Measurements from ENCODE around the gene NT5C1B.

NT5C1B gene

GRCh38 chr2:18548621-18549020, 40.7 kb downstream of the NT5C1B start:
- H3K9ac ChIP-seq (ENCODE audit: low read length), result no peak overlapping the region
- peaks cover 16% of the 10 kb centered on the region for H3K4me1 ChIP-seq (ENCODE audit: insufficient read depth, low read length)
- no peak overlapping the region for H3K27ac ChIP-seq (ENCODE audit: low read depth, low read length)
- no peaks in the 10 kb centered on the region for H3K27me3 ChIP-seq (ENCODE audit: control insufficient read depth in 1 of 2, insufficient read depth in 2 of 2, low read length in 2 of 2)
- H3K4me3 ChIP-seq (ENCODE audit: low read depth in 1 of 2, low read length in 2 of 2), result no peak overlapping the region
- H3K36me3 ChIP-seq (ENCODE audit: insufficient read depth, low read length), result peaks cover 4% of the 10 kb centered on the region
- no peaks in the 10 kb centered on the region for H3K9me3 ChIP-seq (ENCODE audit: low read length)

DNA sequence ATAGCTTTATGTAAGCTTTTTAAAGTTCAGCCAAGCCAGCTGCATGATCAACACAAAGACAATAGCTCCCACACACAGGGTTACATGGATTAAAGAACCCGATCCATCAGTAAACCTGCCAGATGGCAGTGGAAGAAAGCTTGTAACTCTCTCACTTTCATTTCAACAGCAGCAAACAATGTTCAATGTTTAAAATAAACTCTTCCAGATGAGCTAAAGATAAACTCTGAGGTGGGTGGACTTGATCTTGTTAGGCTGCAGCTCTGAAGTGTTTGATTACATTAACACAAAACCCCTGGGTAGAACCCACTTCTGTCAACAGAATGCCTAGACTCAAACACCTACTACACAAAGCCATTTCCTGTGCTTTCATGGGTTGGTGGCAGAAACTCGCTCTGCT, 42.8 kb downstream of the NT5C1B start:
- Histone ChIP-seq H3K9ac (ENCODE audit: low read length) (no peak overlapping the region), H3K36me3 (ENCODE audit: insufficient read depth, low read length) (no peaks in the 10 kb centered on the region), H3K27me3 (ENCODE audit: control insufficient read depth in 1 of 2, insufficient read depth in 2 of 2, low read length in 2 of 2) (no peaks in the 10 kb centered on the region), H3K4me3 (ENCODE audit: low read depth in 1 of 2, low read length in 2 of 2) (no peak overlapping the region), H3K27ac (ENCODE audit: low read depth, low read length) (no peak overlapping the region), H3K9me3 (ENCODE audit: low read length) (no peaks in the 10 kb centered on the region), H3K4me1 (ENCODE audit: insufficient read depth, low read length) (peaks cover 10% of the 10 kb centered on the region)

- Histone ChIP-seq H3K27me3 (ENCODE audit: control insufficient read depth in 1 of 2, insufficient read depth in 2 of 2, low read length in 2 of 2) (no peaks in the 10 kb centered on the region), H3K27ac (ENCODE audit: low read depth, low read length) (no peak overlapping the region), H3K9ac (ENCODE audit: low read length) (no peak overlapping the region), H3K4me3 (ENCODE audit: low read depth in 1 of 2, low read length in 2 of 2) (no peak overlapping the region), H3K9me3 (ENCODE audit: low read length) (no peaks in the 10 kb centered on the region), H3K36me3 (ENCODE audit: insufficient read depth, low read length) (no peaks in the 10 kb centered on the region), H3K4me1 (ENCODE audit: insufficient read depth, low read length) (peaks cover 9% of the 10 kb centered on the region)
Measured at GRCh38 chr2:18545384-18545783, 44.0 kb downstream of the NT5C1B start.

DNA sequence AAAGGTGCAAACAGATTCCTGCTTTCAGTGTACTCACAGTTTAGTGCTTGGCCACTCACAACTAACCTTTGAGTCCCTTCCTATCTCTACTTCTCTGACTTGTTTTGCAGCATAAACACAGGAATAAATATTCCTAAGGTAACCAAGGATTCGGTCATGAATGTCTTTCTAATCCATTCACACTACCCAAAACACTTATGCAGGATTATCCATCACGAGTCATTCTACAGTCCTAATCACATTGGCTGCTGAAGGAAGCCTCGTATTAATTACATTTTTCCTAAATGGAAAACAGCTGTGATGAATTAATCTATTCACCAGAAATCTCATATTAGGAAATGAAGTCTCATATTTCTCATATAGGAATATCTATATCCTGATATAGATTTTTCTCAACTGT, 45.2 kb downstream of the NT5C1B start:
- Histone ChIP-seq H3K27me3 (ENCODE audit: control insufficient read depth in 1 of 2, insufficient read depth in 2 of 2, low read length in 2 of 2) (no peaks in the 10 kb centered on the region), H3K27ac (ENCODE audit: low read depth, low read length) (no peak overlapping the region), H3K9me3 (ENCODE audit: low read length) (no peaks in the 10 kb centered on the region), H3K36me3 (ENCODE audit: insufficient read depth, low read length) (no peaks in the 10 kb centered on the region), H3K4me3 (ENCODE audit: low read depth in 1 of 2, low read length in 2 of 2) (no peak overlapping the region), H3K9ac (ENCODE audit: low read length) (no peak overlapping the region), H3K4me1 (ENCODE audit: insufficient read depth, low read length) (peaks cover 9% of the 10 kb centered on the region)

DNA sequence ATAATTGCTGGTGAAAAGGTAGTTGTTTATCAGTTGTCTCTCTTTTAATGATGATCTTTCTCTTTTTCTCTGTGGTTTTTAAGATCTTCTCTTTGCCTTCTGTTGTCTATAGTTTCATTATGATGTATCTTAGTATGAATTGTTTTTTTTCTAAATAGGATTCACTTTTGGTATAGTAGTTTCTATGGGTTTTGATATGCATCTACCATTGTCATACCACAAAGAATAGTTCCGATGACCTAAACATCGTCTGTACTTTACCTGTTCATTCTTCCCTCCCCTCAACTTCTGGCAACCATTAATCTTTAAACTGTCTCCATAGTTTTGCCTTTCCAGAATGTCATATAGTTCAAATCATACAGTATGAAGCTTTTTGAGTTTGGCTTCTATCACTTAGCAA, 48.5 kb downstream of the NT5C1B start:
- Histone ChIP-seq H3K36me3 (ENCODE audit: insufficient read depth, low read length) (no peaks in the 10 kb centered on the region), H3K9ac (ENCODE audit: low read length) (no peak overlapping the region), H3K27ac (ENCODE audit: low read depth, low read length) (no peak overlapping the region), H3K9me3 (ENCODE audit: low read length) (no peaks in the 10 kb centered on the region), H3K4me3 (ENCODE audit: low read depth in 1 of 2, low read length in 2 of 2) (no peak overlapping the region), H3K27me3 (ENCODE audit: control insufficient read depth in 1 of 2, insufficient read depth in 2 of 2, low read length in 2 of 2) (no peaks in the 10 kb centered on the region), H3K4me1 (ENCODE audit: insufficient read depth, low read length) (no peaks in the 10 kb centered on the region)

DNA sequence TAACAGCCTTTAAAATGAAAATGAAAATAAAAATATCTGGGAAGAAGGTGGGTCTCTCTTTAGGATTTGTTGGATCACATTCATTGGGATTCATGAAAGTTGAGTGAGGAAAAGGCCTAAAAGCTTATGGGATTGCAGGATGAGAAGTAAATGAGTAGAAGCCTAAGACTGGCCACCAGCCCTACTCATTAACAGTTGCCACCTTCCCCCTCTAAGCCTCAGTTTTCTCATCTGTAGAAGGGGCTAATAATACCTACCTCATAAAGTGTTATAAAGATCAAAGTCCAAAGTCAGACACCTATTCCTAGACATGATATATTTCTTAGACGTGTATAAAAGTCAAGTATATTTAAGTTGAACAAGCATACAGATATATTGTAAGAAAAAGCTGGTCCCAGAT, 52.7 kb downstream of the NT5C1B start:
- Histone ChIP-seq H3K36me3 (ENCODE audit: insufficient read depth, low read length) (no peaks in the 10 kb centered on the region), H3K9ac (ENCODE audit: low read length) (no peak overlapping the region), H3K9me3 (ENCODE audit: low read length) (no peaks in the 10 kb centered on the region), H3K4me1 (ENCODE audit: insufficient read depth, low read length) (no peaks in the 10 kb centered on the region), H3K4me3 (ENCODE audit: low read depth in 1 of 2, low read length in 2 of 2) (no peak overlapping the region), H3K27me3 (ENCODE audit: control insufficient read depth in 1 of 2, insufficient read depth in 2 of 2, low read length in 2 of 2) (no peaks in the 10 kb centered on the region), H3K27ac (ENCODE audit: low read depth, low read length) (no peak overlapping the region)

DNA sequence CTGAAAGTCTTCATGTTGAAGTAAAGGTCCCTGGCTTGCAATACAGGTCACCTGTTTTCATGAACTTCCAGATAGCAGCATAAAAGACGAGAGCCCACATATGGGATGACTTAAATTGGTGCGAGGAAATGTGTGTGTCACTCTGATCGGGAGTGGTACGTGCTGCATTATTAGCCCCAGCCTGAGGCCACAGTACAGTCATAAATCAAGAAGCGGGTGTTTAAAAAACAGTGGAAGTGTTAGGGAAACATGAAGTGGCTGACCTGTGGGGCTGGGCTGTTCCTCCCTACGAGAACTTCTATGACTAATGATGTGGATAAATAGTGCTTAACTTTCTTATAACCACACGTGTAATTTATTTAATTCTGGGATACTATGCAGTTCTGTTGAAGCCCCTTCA, 53.3 kb downstream of the NT5C1B start:
- Histone ChIP-seq H3K27me3 (ENCODE audit: control insufficient read depth in 1 of 2, insufficient read depth in 2 of 2, low read length in 2 of 2) (no peaks in the 10 kb centered on the region), H3K9ac (ENCODE audit: low read length) (no peak overlapping the region), H3K36me3 (ENCODE audit: insufficient read depth, low read length) (no peaks in the 10 kb centered on the region), H3K4me3 (ENCODE audit: low read depth in 1 of 2, low read length in 2 of 2) (no peak overlapping the region), H3K27ac (ENCODE audit: low read depth, low read length) (no peak overlapping the region), H3K4me1 (ENCODE audit: insufficient read depth, low read length) (no peaks in the 10 kb centered on the region), H3K9me3 (ENCODE audit: low read length) (no peaks in the 10 kb centered on the region)

- Histone ChIP-seq H3K4me1 (ENCODE audit: insufficient read depth, low read length) (no peaks in the 10 kb centered on the region), H3K4me3 (ENCODE audit: low read depth in 1 of 2, low read length in 2 of 2) (no peak overlapping the region), H3K9me3 (ENCODE audit: low read length) (no peaks in the 10 kb centered on the region), H3K27me3 (ENCODE audit: control insufficient read depth in 1 of 2, insufficient read depth in 2 of 2, low read length in 2 of 2) (no peaks in the 10 kb centered on the region), H3K27ac (ENCODE audit: low read depth, low read length) (no peak overlapping the region), H3K9ac (ENCODE audit: low read length) (no peak overlapping the region), H3K36me3 (ENCODE audit: insufficient read depth, low read length) (no peaks in the 10 kb centered on the region)
Measured at GRCh38 chr2:18531194-18531593, 58.2 kb downstream of the NT5C1B start.

GRCh38 chr2:18527822-18528221, 61.5 kb downstream of the NT5C1B start:
- Histone ChIP-seq H3K9me3 (ENCODE audit: low read length) (no peaks in the 10 kb centered on the region), H3K27ac (ENCODE audit: low read depth, low read length) (no peak overlapping the region), H3K36me3 (ENCODE audit: insufficient read depth, low read length) (no peaks in the 10 kb centered on the region), H3K9ac (ENCODE audit: low read length) (no peak overlapping the region), H3K4me3 (ENCODE audit: low read depth in 1 of 2, low read length in 2 of 2) (no peak overlapping the region), H3K4me1 (ENCODE audit: insufficient read depth, low read length) (no peaks in the 10 kb centered on the region), H3K27me3 (ENCODE audit: control insufficient read depth in 1 of 2, insufficient read depth in 2 of 2, low read length in 2 of 2) (no peaks in the 10 kb centered on the region)

DNA sequence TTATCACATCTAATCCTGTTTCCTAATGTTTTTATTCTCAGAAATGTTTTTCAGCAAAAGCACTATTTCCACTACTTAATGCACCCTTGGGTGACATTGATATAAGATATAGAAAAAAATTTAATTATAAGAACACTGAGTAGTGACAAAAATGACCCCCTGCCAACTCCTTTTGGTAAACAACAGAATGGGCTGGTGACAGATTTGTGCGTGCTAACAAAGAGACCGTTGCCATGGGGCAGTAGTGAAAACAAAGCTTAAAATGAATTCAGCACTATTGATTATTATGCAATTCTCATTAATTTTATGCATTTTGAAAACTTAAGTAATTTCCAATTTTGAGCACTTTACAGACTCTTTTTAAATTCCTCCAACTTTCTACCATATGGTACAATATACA, 62.0 kb downstream of the NT5C1B start:
- H3K4me1 ChIP-seq (ENCODE audit: insufficient read depth, low read length), result no peaks in the 10 kb centered on the region
- no peak overlapping the region for H3K9ac ChIP-seq (ENCODE audit: low read length)
- no peak overlapping the region for H3K4me3 ChIP-seq (ENCODE audit: low read depth in 1 of 2, low read length in 2 of 2)
- H3K27me3 ChIP-seq (ENCODE audit: control insufficient read depth in 1 of 2, insufficient read depth in 2 of 2, low read length in 2 of 2), result no peaks in the 10 kb centered on the region
- H3K36me3 ChIP-seq (ENCODE audit: insufficient read depth, low read length), result no peaks in the 10 kb centered on the region
- H3K9me3 ChIP-seq (ENCODE audit: low read length), result no peaks in the 10 kb centered on the region
- no peak overlapping the region for H3K27ac ChIP-seq (ENCODE audit: low read depth, low read length)

DNA sequence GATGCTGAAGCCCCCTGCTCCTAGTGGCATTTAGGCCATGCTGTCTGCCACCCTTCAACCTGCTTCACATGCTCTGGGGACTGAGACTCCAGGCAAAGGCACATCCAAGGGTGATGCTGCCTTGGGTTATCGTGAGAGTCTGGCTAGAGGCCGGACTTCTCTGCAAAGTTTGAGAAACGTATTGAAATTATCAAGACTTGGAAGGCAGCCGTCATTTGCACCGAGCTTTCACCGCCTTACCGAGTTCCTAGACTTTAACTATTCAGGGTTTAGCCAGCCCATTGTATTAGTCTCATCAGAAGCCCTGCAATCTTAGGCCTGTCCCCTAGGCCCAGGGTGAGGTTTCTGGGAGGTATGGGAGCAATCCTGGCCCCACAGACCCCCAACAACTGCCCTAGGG, 62.9 kb downstream of the NT5C1B start:
- Histone ChIP-seq H3K9ac (ENCODE audit: low read length) (no peak overlapping the region), H3K27me3 (ENCODE audit: control insufficient read depth in 1 of 2, insufficient read depth in 2 of 2, low read length in 2 of 2) (no peaks in the 10 kb centered on the region), H3K4me1 (ENCODE audit: insufficient read depth, low read length) (peaks cover 2% of the 10 kb centered on the region), H3K27ac (ENCODE audit: low read depth, low read length) (no peak overlapping the region), H3K9me3 (ENCODE audit: low read length) (no peaks in the 10 kb centered on the region), H3K4me3 (ENCODE audit: low read depth in 1 of 2, low read length in 2 of 2) (no peak overlapping the region), H3K36me3 (ENCODE audit: insufficient read depth, low read length) (no peaks in the 10 kb centered on the region)

DNA sequence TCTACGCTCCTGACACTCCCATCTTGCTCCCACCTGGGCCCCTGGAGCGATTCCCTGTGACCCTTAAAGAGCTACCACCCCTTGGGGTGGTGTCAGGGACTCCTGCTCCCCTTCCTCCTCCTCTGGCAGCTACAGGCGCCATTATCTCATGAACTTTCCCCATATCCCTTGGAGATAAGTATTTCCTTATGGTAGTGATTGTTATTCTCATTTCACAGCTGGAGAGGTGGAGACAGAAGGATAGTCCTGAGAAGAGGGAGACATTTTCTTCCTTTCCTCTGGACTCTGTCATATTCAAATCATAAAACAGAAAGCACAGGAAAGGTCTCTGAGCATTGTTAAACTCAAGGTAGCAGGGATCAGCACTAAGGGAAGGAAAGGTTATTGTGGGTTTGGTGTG, 63.5 kb downstream of the NT5C1B start:
- H3K27ac ChIP-seq (ENCODE audit: low read depth, low read length), result no peak overlapping the region

More for the DNA sequence above, 63.5 kb downstream of the NT5C1B start:
- H3K4me1 ChIP-seq (ENCODE audit: insufficient read depth, low read length), result peaks cover 8% of the 10 kb centered on the region
- H3K4me3 ChIP-seq (ENCODE audit: low read depth in 1 of 2, low read length in 2 of 2), result no peak overlapping the region
- no peaks in the 10 kb centered on the region for H3K36me3 ChIP-seq (ENCODE audit: insufficient read depth, low read length)
- no peaks in the 10 kb centered on the region for H3K9me3 ChIP-seq (ENCODE audit: low read length)
- H3K9ac ChIP-seq (ENCODE audit: low read length), result no peak overlapping the region
- H3K27me3 ChIP-seq (ENCODE audit: control insufficient read depth in 1 of 2, insufficient read depth in 2 of 2, low read length in 2 of 2), result no peaks in the 10 kb centered on the region
